GM10248 (cell line): ENCODE results near the gene ZNF224.
"Not testable (repeated sequence)": the region's sequence is repeated elsewhere in the genome, so short reads cannot be mapped to it uniquely, and the experiment has no call there.

Experiments
- CTCF ChIA-PET: fragments of 300-600 bp; sonication (Branson Sonifier 250); formaldehyde crosslinking; extraction: SDS; loops from one replicate; lab custom pipeline; 2021; ENCODE audit warnings: antibody characterized with exemption; lab: Yijun Ruan, JAX
- POLR2A ChIA-PET: fragments of 350-650 bp; sonication (Branson Sonifier 250); formaldehyde crosslinking; extraction: SDS; loops from one replicate; lab custom pipeline; 2020; ENCODE audit warnings: antibody characterized with exemption; lab: Yijun Ruan, JAX
- DNase-seq: peaks from one replicate; pipeline ENCODE4 v3.0.0; 2012; ENCODE audit errors: extremely low spot score
- TF ChIP-seq, protein P1 (sequence below): IDR thresholded peaks from 2 replicates; pipeline ENCODE4 v1.5.1; 2012; ENCODE audit warnings: mild to moderate bottlenecking, low read depth; ENCODE audit errors: extremely low read depth, missing control alignments, control extremely low read depth

Gene ZNF224

DNA sequence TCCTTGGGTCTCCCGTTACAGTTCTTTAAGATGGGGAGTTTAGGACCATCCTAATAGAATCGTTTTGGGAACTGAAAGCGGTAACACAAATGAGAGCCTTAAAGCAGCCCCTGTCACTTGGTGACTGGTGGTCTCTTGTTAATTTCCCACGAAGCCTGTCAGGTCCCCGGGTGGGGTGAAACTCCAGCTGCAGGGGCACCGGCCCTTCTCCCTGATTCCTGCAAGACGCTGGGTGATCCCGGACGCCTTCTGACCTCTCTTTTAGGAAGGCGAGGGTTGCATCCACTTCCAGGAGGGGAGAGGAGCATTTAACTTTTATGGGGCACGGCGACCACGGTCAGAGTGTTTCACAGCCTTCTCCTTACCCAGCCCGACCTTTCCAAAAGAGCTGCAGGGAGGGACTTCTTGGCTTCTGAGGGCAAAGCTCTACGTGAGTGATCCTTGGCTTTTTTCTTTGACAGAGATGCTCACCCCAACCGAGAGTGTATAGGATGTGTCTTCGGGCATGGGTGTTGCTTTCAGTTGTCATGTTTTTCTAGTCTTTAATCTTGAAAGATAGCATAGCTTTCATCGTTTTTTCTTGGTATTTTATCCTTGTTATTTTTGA lies 19.7 kb downstream of the ZNF224 start:
- DNase-seq: no peak
- TF ChIP-seq, protein P1, sequence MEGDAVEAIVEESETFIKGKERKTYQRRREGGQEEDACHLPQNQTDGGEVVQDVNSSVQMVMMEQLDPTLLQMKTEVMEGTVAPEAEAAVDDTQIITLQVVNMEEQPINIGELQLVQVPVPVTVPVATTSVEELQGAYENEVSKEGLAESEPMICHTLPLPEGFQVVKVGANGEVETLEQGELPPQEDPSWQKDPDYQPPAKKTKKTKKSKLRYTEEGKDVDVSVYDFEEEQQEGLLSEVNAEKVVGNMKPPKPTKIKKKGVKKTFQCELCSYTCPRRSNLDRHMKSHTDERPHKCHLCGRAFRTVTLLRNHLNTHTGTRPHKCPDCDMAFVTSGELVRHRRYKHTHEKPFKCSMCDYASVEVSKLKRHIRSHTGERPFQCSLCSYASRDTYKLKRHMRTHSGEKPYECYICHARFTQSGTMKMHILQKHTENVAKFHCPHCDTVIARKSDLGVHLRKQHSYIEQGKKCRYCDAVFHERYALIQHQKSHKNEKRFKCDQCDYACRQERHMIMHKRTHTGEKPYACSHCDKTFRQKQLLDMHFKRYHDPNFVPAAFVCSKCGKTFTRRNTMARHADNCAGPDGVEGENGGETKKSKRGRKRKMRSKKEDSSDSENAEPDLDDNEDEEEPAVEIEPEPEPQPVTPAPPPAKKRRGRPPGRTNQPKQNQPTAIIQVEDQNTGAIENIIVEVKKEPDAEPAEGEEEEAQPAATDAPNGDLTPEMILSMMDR: no peak
- POLR2A ChIA-PET: interaction anchor here (1.1 kb wide), 1 partner anchor 51 kb away, joined by 3 read pairs; the partner anchor contains the start of gene ZNF226
- CTCF ChIA-PET: interaction anchor here (0.8 to 1.2 kb wide), 2 partner anchors 44 to 163 kb away, joined by 3 read pairs; partner anchors contain the start of gene ZNF221

DNA sequence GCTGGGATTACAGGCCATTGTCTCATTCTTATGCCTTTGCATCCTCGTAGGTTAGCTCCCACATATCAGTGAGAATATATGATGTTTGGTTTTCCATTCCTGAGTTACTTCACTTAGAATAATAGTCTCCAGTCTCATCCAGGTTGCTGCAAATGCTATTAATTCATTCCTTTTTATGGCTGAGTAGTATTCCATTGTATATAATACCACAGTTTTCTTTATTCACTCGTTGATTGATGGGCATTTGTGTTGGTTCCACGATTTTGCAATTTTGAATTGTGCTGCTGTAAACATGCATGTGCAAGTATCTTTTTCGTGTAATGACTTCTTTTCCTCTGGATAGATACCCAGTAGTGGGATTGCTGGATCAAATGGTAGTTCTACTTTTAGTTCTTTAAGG lies 27.0 kb downstream of the ZNF224 start:
- POLR2A ChIA-PET, CTCF ChIA-PET, DNase-seq: not testable (repeated sequence)

DNA sequence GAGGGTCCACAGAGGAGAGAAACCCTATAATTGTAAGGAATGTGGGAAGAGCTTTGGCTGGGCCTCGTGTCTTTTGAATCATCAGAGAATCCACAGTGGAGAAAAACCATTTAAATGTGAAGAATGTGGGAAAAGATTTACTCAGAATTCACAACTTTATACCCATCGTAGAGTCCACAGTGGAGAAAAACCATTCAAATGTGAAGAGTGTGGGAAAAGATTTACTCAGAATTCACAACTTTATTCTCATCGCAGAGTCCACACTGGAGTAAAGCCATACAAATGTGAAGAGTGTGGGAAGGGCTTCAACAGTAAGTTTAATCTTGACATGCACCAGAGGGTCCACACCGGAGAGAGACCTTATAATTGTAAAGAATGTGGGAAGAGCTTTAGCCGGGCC lies 37.8 kb downstream of the ZNF224 start:
- TF ChIP-seq, protein P1: no peak
- CTCF ChIA-PET: interaction anchor here (2.5 kb wide), 1 partner anchor 15 kb away, joined by 7 read pairs; no protein-coding TSS in a partner anchor
- POLR2A ChIA-PET: no interaction called here
- DNase-seq: no peak

DNA sequence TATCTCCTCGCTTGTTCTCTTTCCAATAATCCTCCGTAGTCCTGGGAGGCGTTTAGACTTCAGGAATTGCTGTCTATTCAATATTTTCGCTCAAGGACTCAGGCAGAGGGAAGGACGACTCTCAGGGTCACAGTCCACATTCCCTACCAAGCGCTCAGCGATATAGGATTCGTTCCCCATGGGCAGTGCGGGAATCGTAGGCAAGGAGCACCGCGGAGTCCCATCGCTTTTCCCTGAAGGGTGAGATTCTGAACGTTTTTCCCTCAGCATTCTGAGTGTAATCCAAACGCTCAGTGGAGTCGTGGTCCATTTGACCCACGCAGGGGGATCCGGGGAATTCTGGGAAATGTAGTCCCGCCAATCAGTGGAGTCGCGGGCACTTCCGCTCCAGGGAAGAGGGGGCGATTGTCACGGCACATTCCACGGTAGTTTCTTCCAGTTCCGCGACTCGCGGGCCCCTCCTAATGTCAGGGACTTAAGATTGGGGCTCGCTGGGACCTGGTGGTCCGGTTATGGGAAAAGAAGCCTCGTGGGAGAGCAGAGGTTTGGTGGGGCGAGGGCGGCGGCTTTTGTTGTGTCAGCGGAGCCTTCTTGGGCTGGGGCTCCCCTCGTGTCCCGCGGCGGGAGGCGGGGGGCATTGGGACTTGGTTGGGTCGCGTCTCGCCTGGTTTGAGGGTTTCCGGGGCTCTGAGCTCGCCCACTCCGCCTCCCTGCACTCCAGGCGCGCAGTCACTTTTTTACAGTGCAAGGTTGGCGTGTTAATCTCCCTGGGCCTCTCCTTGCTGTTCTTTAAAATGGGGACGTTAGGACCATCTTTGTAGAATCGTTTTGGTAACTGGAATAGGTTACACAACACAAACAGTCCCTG lies 47.3 kb downstream of the ZNF224 start, which contains the start of gene ZNF234:
Gene ZNF234, plus strand, starts transcription at position 364 of the 868 bp plus-strand sequence. CDS start 3,079 bp downstream, outside the sequence.
- POLR2A ChIA-PET: interaction anchor here (1.0 kb wide), 2 partner anchors 23 to 207 kb away, joined by 3 read pairs; partner anchors contain the start of genes ZNF226 and ZNF45
- CTCF ChIA-PET: interaction anchor here (1.1 kb wide), 1 partner anchor 10 kb away, joined by 4 read pairs; no protein-coding TSS in a partner anchor
- TF ChIP-seq, protein P1: no peak
- peak; percentile 88 for DNase-seq

DNA sequence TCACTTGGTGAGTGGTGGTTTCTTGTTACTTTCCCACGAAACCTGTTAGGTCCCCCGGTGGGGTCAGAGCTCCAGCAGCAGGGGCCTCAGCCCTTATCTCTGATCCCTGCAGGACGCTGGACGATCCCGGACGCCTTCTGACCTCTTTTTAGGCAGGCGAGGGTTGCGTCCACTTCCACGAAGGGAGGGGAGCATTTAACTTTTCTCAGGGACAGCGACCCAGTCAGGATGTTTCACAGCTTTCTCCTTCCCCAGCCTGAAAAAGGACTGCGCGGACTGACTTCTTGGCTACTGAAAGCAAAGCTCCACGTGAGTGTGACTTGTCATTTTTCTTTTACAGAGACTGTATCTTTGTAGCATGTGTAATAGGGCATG lies 47.9 kb downstream of the ZNF224 start:
- no peak for DNase-seq
- POLR2A ChIA-PET: interaction anchor here (0.6 to 1.0 kb wide), 3 partner anchors 23 to 472 kb away, joined by 3 read pairs; partner anchors contain the start of genes PLAUR, ZNF226 and ZNF45
- TF ChIP-seq, protein P1: no peak
- CTCF ChIA-PET: no interaction called here

DNA sequence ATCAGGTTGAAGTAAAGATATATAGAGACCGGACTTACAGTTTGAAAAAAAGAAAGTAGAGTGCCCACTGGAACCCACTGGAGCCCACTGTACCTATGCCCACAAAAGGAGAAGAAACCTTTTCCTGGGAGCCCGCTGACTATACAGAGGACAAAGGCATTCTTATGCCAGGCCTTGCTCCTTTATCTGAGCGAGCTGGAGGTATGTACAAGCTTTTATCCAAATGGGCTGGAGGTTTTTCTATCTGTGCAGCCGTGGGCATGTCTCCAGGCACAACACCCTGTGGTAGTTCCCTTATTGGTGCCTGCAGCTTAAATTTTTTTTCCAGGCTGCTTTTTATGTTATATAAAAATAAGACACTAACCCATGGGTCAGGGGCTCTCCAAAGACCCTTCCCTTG lies 55.6 kb downstream of the ZNF224 start:
- TF ChIP-seq, protein P1: no peak
- ChIA-PET CTCF (interaction anchor here (1.8 kb wide), 1 partner anchor 15 kb away, joined by 5 read pairs; the partner anchor contains the start of gene ZNF226), POLR2A (interaction anchor here (1.2 kb wide), 1 partner anchor 15 kb away, joined by 3 read pairs; the partner anchor contains the start of gene ZNF226)
- no peak for DNase-seq
